ENCODE data around the gene GPR155. TPM values are rescaled to one million over a fixed set of nuclear protein-coding genes. Genes with fewer than 3 reads are reported as not detected.
A peak's percentile ranks its signal among the peaks of the same experiment; 100 is the strongest.

Gene GPR155
- total RNA-seq, 5 donors from 2014 or later (not counting 1 experiment from before 2014, with no cell fraction given), result 12.4 to 25.2 (median 17.8) TPM

DNA sequence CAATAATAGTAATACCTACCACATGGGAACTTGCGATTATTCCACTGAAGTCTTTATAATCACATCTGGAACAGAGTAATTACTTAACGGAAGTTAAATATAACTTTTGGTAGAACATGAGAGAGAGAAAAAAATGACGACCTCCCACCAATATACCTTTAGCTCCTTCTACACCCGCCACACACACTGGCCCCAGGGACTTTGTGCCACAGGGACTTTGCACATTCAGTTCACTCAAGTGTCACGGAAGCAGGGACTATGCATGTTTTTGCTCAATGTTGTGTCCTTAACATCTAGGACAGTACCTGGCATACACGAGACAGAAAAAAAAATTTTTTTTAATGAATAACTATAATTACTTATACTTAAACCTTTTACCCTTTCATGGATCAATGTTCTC lies 4.0 kb downstream of the GPR155 start:
- CTCF ChIA-PET, result interaction anchor here (0.6 to 1.4 kb wide), 2 partner anchors 21 to 128 kb away, joined by 3 to 4 read pairs; no protein-coding TSS in a partner anchor
- H3K27me3 ChIP-seq (replicated peaks in 1 of 2; ENCODE audit: control insufficient read depth in 2 of 2, extremely low read depth in 1 of 2, insufficient read depth in 2 of 2, low read length in 1 of 2), result no peaks in the 10 kb centered on the region
- ATAC-seq (replicated peaks in 1 of 4), result no peak
- peaks cover 34 to 51% (median 40%) of the 10 kb centered on the region in 3 donors for H3K4me1 Mint-ChIP-seq
- no peak overlapping the region for H3K4me3 ChIP-seq (ENCODE audit: control insufficient read depth in 1 of 2, extremely low read depth in 1 of 2, low read length in 1 of 2)
- H3K27ac ChIP-seq (ENCODE audit: low read length), result no peak overlapping the region
- peaks cover 2 to 27% of the 10 kb centered on the region in 2 donors for H3K36me3 ChIP-seq (ENCODE audit: control insufficient read depth in 2 of 2, extremely low read depth in 1 of 2, insufficient read depth in 1 of 2, low read length in 1 of 2)
- H3K27ac Mint-ChIP-seq, result no peak overlapping the region
- H3K4me3 Mint-ChIP-seq, result no peak overlapping the region
- H3K4me1 ChIP-seq (ENCODE audit: control insufficient read depth in 1 of 2, extremely low read depth in 1 of 2, insufficient read depth in 2 of 2, low read length in 2 of 2), result peaks cover 8 to 19% of the 10 kb centered on the region in 2 experiments
- H3K36me3 Mint-ChIP-seq, result peaks cover 36% of the 10 kb centered on the region
- POLR2A ChIA-PET, result no interaction called here
- DNase-seq, result no peak
- no peaks in the 10 kb centered on the region for H3K9me3 ChIP-seq
- WGBS (ENCODE audit: insufficient coverage), result no CpG with 5 or more reads among the region's 6 CpGs
- no peaks in the 10 kb centered on the region for H3K27me3 Mint-ChIP-seq
- no peaks in the 10 kb centered on the region for H3K9me3 Mint-ChIP-seq

DNA sequence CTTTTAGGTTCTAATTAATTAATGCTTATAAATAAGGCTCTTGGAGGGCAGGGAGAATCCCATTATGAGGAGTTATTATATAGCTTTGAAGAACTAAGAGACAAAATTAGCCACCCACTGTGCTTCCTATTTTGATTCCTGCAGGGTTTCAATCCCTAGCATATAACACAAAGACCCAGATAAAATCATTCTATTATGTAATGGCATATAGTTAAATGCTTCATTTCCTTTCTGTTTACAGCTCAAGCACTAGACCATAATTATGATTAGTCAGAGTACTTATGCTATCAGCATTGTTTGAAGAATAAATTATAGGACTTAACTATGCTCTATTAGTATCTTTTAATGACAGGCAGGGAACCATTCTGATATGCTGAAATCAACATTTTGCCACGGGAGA lies 9.1 kb downstream of the GPR155 start:
- H3K27ac Mint-ChIP-seq, result no peak overlapping the region
- Histone ChIP-seq H3K27ac (ENCODE audit: low read length) (no peak overlapping the region), H3K9me3 (no peaks in the 10 kb centered on the region), H3K4me1 (ENCODE audit: control insufficient read depth in 1 of 2, extremely low read depth in 1 of 2, insufficient read depth in 2 of 2, low read length in 2 of 2) (no peaks in the 10 kb centered on the region), H3K36me3 (ENCODE audit: control insufficient read depth in 2 of 2, extremely low read depth in 1 of 2, insufficient read depth in 1 of 2, low read length in 1 of 2) (peaks cover 0 to 29% of the 10 kb centered on the region in 2 donors), H3K27me3 (replicated peaks in 1 of 2; ENCODE audit: control insufficient read depth in 2 of 2, extremely low read depth in 1 of 2, insufficient read depth in 2 of 2, low read length in 1 of 2) (no peaks in the 10 kb centered on the region), H3K4me3 (ENCODE audit: control insufficient read depth in 1 of 2, extremely low read depth in 1 of 2, low read length in 1 of 2) (no peak overlapping the region)
- no peaks in the 10 kb centered on the region for H3K9me3 Mint-ChIP-seq
- POLR2A ChIA-PET, result no interaction called here
- DNase-seq (no peak), ATAC-seq (replicated peaks in 1 of 4) (no peak)
- H3K4me1 Mint-ChIP-seq, result peaks cover 20 to 38% (median 29%) of the 10 kb centered on the region in 3 donors
- no CpG with 5 or more reads among the region's 1 CpG for WGBS (ENCODE audit: insufficient coverage)
- H3K4me3 Mint-ChIP-seq, result no peak overlapping the region
- CTCF ChIA-PET, result no interaction called here
- no peaks in the 10 kb centered on the region for H3K27me3 Mint-ChIP-seq
- H3K36me3 Mint-ChIP-seq, result peaks cover 48% of the 10 kb centered on the region

DNA sequence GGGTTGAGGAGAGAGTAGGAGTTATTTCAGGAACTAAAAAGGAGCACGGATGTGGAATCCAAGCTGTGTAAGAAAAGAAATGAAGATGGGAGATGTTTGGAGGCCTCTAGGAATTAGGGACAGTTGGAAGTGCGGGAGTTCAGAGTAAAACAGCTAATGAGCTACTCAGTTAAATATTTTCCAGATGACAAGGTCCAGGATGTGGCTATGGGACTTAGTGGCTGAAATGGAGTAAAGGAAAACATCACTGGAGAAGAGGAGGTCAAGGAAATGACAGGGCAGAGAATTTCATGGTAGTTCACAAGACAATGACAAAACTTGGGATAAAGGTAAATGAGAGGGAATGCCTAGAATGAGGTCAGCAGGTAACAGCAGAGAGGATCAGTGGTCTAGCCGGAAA lies 13.0 kb downstream of the GPR155 start:
- 100% methylated on average over 3 of the region's 3 CpGs for WGBS (ENCODE audit: insufficient coverage)
- Mint-ChIP-seq H3K4me3 (no peak overlapping the region), H3K27ac (peak overlapping the region; percentile 46 to 52), H3K36me3 (peaks cover 23% of the 10 kb centered on the region), H3K4me1 (peaks cover 20 to 26% (median 23%) of the 10 kb centered on the region in 3 donors), H3K27me3 (no peaks in the 10 kb centered on the region), H3K9me3 (no peaks in the 10 kb centered on the region)
- DNase-seq (no peak), ATAC-seq (replicated peaks in 1 of 4) (no peak)
- no peak overlapping the region for H3K4me3 ChIP-seq (ENCODE audit: control insufficient read depth in 1 of 2, extremely low read depth in 1 of 2, low read length in 1 of 2)
- H3K27ac ChIP-seq (ENCODE audit: low read length), result no peak overlapping the region
- no peaks in the 10 kb centered on the region for H3K27me3 ChIP-seq (replicated peaks in 1 of 2; ENCODE audit: control insufficient read depth in 2 of 2, extremely low read depth in 1 of 2, insufficient read depth in 2 of 2, low read length in 1 of 2)
- no peaks in the 10 kb centered on the region for H3K4me1 ChIP-seq (ENCODE audit: control insufficient read depth in 1 of 2, extremely low read depth in 1 of 2, insufficient read depth in 2 of 2, low read length in 2 of 2)
- ChIA-PET POLR2A (interaction anchor here in 1 of 2 donors (0.6 to 1.2 kb wide), 3 partner anchors 11 to 225 kb away, joined by 3 to 4 read pairs (median 3); no protein-coding TSS in a partner anchor), CTCF (interaction anchor here (0.6 to 1.6 kb wide), 6 partner anchors 10 to 221 kb away, joined by 3 to 5 read pairs (median 4); no protein-coding TSS in a partner anchor)
- H3K36me3 ChIP-seq (ENCODE audit: control insufficient read depth in 2 of 2, extremely low read depth in 1 of 2, insufficient read depth in 1 of 2, low read length in 1 of 2), result peaks cover 0 to 8% of the 10 kb centered on the region in 2 donors
- H3K9me3 ChIP-seq, result no peaks in the 10 kb centered on the region

DNA sequence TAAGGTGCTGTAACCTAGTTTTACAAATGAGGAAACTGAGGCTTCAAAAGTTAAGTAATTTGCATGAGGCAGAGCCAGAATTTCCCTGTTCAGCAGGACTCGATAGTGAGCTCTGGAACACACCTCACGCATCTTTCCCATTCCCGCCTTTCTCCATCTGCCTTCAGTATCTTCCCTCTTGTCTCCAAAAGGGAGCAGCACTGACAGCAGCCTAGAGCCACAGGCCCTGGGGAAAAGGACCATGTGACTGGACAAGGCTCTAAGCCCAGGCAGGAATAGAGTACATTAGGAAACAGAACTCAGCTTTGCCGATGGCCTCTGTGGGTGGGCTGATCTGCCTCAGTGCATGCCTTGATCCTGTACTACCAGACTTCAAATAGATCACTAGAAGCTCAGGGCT lies 21.5 kb downstream of the GPR155 start:
- ChIA-PET CTCF (interaction anchor here in 1 of 2 donors (0.5 to 1.5 kb wide), 5 partner anchors 15 to 223 kb away, joined by 3 to 4 read pairs (median 3); no protein-coding TSS in a partner anchor), POLR2A (interaction anchor here (0.6 kb wide), 2 partner anchors 153 to 652 kb away, joined by 3 read pairs; no protein-coding TSS in a partner anchor)
- no peaks in the 10 kb centered on the region for H3K9me3 ChIP-seq
- peaks cover 0 to 28% of the 10 kb centered on the region in 2 donors for H3K36me3 ChIP-seq (ENCODE audit: control insufficient read depth in 2 of 2, extremely low read depth in 1 of 2, insufficient read depth in 1 of 2, low read length in 1 of 2)
- DNase-seq, result no peak
- ATAC-seq (replicated peaks in 1 of 4), result no peak
- H3K27me3 ChIP-seq (replicated peaks in 1 of 2; ENCODE audit: control insufficient read depth in 2 of 2, extremely low read depth in 1 of 2, insufficient read depth in 2 of 2, low read length in 1 of 2), result no peaks in the 10 kb centered on the region
- H3K27ac Mint-ChIP-seq, result peak overlapping the region in 1 of 2 donors; percentile 27
- peaks cover 36% of the 10 kb centered on the region for H3K36me3 Mint-ChIP-seq
- H3K9me3 Mint-ChIP-seq, result no peaks in the 10 kb centered on the region
- no peaks in the 10 kb centered on the region for H3K4me1 Mint-ChIP-seq
- H3K4me1 ChIP-seq (ENCODE audit: control insufficient read depth in 1 of 2, extremely low read depth in 1 of 2, insufficient read depth in 2 of 2, low read length in 2 of 2), result no peaks in the 10 kb centered on the region
- no peak overlapping the region for H3K27ac ChIP-seq (ENCODE audit: low read length)
- H3K27me3 Mint-ChIP-seq, result no peaks in the 10 kb centered on the region
- WGBS (ENCODE audit: insufficient coverage), result 100% methylated on average over 2 of the region's 4 CpGs
- no peak overlapping the region for H3K4me3 Mint-ChIP-seq
- H3K4me3 ChIP-seq (ENCODE audit: control insufficient read depth in 1 of 2, extremely low read depth in 1 of 2, low read length in 1 of 2), result no peak overlapping the region

DNA sequence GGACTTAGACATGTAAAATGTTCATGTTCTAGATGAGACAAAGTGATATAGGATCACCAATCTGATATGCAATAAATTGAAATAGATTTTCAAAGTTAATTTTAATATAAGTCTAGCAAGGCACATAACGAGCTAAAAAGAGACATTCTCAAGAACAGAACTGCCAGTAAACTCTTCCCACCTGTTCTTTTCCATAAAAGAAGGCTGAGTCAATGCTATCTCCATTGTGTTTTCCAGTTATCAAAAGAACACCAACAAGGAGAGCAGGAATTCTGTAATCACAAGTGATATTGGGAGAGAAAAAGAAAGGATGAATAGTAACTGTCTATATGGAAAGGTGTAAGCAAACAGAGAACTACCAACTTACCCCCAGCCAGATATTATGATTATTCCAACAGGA lies 25.6 kb downstream of the GPR155 start:
- ATAC-seq (replicated peaks in 1 of 4), result no peak
- H3K4me1 Mint-ChIP-seq, result no peaks in the 10 kb centered on the region
- no peak overlapping the region for H3K27ac Mint-ChIP-seq
- peaks cover 0 to 44% of the 10 kb centered on the region in 2 donors for H3K36me3 ChIP-seq (ENCODE audit: control insufficient read depth in 2 of 2, extremely low read depth in 1 of 2, insufficient read depth in 1 of 2, low read length in 1 of 2)
- H3K9me3 ChIP-seq, result no peaks in the 10 kb centered on the region
- no peak for DNase-seq
- H3K4me3 ChIP-seq (ENCODE audit: control insufficient read depth in 1 of 2, extremely low read depth in 1 of 2, low read length in 1 of 2), result no peak overlapping the region
- no peaks in the 10 kb centered on the region for H3K4me1 ChIP-seq (ENCODE audit: control insufficient read depth in 1 of 2, extremely low read depth in 1 of 2, insufficient read depth in 2 of 2, low read length in 2 of 2)
- no peaks in the 10 kb centered on the region for H3K27me3 ChIP-seq (replicated peaks in 1 of 2; ENCODE audit: control insufficient read depth in 2 of 2, extremely low read depth in 1 of 2, insufficient read depth in 2 of 2, low read length in 1 of 2)
- H3K36me3 Mint-ChIP-seq, result peaks cover 26% of the 10 kb centered on the region
- ChIA-PET POLR2A (interaction anchor here in 1 of 2 donors (0.7 kb wide), 1 partner anchor 74 kb away, joined by 3 read pairs; no protein-coding TSS in a partner anchor), CTCF (interaction anchor here (0.7 to 4.9 kb wide), 16 partner anchors 12 to 529 kb away, joined by 3 to 73 read pairs (median 4); partner anchors contain the start of gene GPR155 (in 1 of the 2))
- no peaks in the 10 kb centered on the region for H3K9me3 Mint-ChIP-seq
- WGBS (ENCODE audit: insufficient coverage), result no CpG with 5 or more reads among the region's 1 CpG
- no peak overlapping the region for H3K27ac ChIP-seq (ENCODE audit: low read length)
- H3K27me3 Mint-ChIP-seq, result no peaks in the 10 kb centered on the region
- no peak overlapping the region for H3K4me3 Mint-ChIP-seq

DNA sequence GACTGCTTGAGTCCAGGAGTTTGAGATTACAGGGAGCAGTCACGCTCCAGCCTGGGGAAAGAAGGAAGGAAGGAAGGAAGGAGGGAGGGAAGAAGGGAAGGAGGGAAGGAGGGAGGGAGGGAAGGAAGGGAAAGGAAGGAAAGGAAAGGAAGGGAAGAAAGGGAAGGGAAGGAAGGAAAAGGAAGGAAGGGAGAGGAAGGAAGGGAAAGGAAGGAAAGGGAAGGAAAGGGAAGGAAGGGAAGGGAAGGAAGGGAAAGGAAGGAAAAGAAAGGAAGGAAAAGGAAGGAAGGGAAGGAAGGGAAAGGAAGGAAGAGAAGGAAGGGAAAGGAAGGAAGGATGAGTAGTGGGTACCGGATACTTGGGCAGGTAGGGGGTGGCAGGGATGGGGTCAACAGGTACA lies 32.3 kb downstream of the GPR155 start:
- H3K9me3 Mint-ChIP-seq, result no peaks in the 10 kb centered on the region
- Histone ChIP-seq H3K27ac (ENCODE audit: low read length) (no peak overlapping the region), H3K4me3 (ENCODE audit: control insufficient read depth in 1 of 2, extremely low read depth in 1 of 2, low read length in 1 of 2) (no peak overlapping the region), H3K4me1 (ENCODE audit: control insufficient read depth in 1 of 2, extremely low read depth in 1 of 2, insufficient read depth in 2 of 2, low read length in 2 of 2) (peaks cover 0 to 5% of the 10 kb centered on the region in 2 experiments), H3K27me3 (replicated peaks in 1 of 2; ENCODE audit: control insufficient read depth in 2 of 2, extremely low read depth in 1 of 2, insufficient read depth in 2 of 2, low read length in 1 of 2) (no peaks in the 10 kb centered on the region), H3K9me3 (no peaks in the 10 kb centered on the region), H3K36me3 (ENCODE audit: control insufficient read depth in 2 of 2, extremely low read depth in 1 of 2, insufficient read depth in 1 of 2, low read length in 1 of 2) (peaks cover 0 to 54% of the 10 kb centered on the region in 2 donors)
- ChIA-PET POLR2A (no interaction called here), CTCF (no interaction called here)
- 100% methylated on average over 1 of the region's 2 CpGs for WGBS (ENCODE audit: insufficient coverage)
- H3K27me3 Mint-ChIP-seq, result no peaks in the 10 kb centered on the region
- ATAC-seq (replicated peaks in 1 of 4), result no peak
- peaks cover 7 to 9% (median 8%) of the 10 kb centered on the region in 3 donors for H3K4me1 Mint-ChIP-seq
- peaks cover 39% of the 10 kb centered on the region for H3K36me3 Mint-ChIP-seq
- no peak for DNase-seq
- H3K4me3 Mint-ChIP-seq, result no peak overlapping the region
- H3K27ac Mint-ChIP-seq, result peak overlapping the region in 1 of 2 donors; percentile 48
